Gastroesophageal sphincter (tissue), 3 donors: ENCODE measurements around the gene TTC14.

Source experiments
- CTCF ChIP-seq, 4 experiments: fragments of 200-600 bp in 2 of 4; fragments of 450-650 bp in 2 of 4; sonication (generic) in 1 of 4; IDR thresholded peaks; one replicate each; pipeline ENCODE4 v1.5.1; 2017 to 2019; ENCODE audit warnings: antibody characterized with exemption in 4 of 4, mild to moderate bottlenecking in 2 of 4, moderate library complexity in 2 of 4
- EP300 ChIP-seq: sonication (generic); formaldehyde crosslinking; IDR thresholded peaks from one replicate; pipeline ENCODE4 v1.6.1; 2017; ENCODE audit warnings: antibody characterized with exemption, mild to moderate bottlenecking
- POLR2A ChIP-seq, 2 donors: fragments of 450-650 bp; IDR thresholded peaks; one replicate each; pipeline ENCODE4 v1.6.1; 2017; ENCODE audit warnings: antibody characterized with exemption in 2 of 2, mild to moderate bottlenecking in 2 of 2, moderate library complexity in 1 of 2
- POLR2AphosphoS5 ChIP-seq: sonication (generic); formaldehyde crosslinking; IDR thresholded peaks from one replicate; pipeline ENCODE4 v1.6.1; 2017; ENCODE audit warnings: antibody characterized with exemption

GRCh38 chr3:180626844-180627243 is 24.9 kb downstream of the TTC14 start:
- TF ChIP-seq POLR2A (IDR thresholded peaks at IDR 0.05) (no peak), POLR2AphosphoS5 (no peak), CTCF (IDR thresholded peaks at IDR 0.05) (no peak), EP300 (no peak)
